HepG2 (cell line): Measurements from ENCODE around the gene UTRN. TPM values are rescaled to one million over a fixed set of nuclear protein-coding genes. Genes with fewer than 3 reads are reported as not detected.

ENCODE experiments used
- ATAC-seq: fragments of 200-7000 bp; cut with Tn5 transposase; 3 replicates; pipeline ENCODE4 v1.9.1; 2020; ENCODE audit warnings: mild to moderate bottlenecking, moderate library complexity
- BruUV-seq: library from RNA; stranded (reverse); fragments of 400-500 nt; replicated peaks from 2 replicates; lab custom pipeline; 2021; lab: Mats Ljungman, UMichigan
- CTCF ChIA-PET: fragments of 300-600 bp; formaldehyde crosslinking; extraction: SDS; loops from one replicate; lab custom pipeline; 2021; ENCODE audit warnings: low total read pairs, inconsistent platforms, low intra/inter-chr PET ratio; lab: Yijun Ruan, JAX
- POLR2A ChIA-PET: fragments of 350-600 bp; sonication (Branson Sonifier 250); formaldehyde crosslinking; loops from one replicate; lab custom pipeline; 2020; ENCODE audit warnings: antibody characterized with exemption, inconsistent platforms; lab: Yijun Ruan, JAX
- DNase-seq: peaks from one replicate; pipeline ENCODE4 v3.0.0-alpha.2; 2015; ENCODE audit warnings: low spot score
- FAIRE-seq: peaks from 3 replicates; lab custom pipeline; 2011; peaks lifted over from hg19 to GRCh38; lab: Jason Lieb, UNC
- H2AFZ ChIP-seq: one replicate; pipeline ENCODE4 v1.6.1; 2011; ENCODE audit warnings: low read length, inconsistent platforms
- H3K27ac ChIP-seq: fragments of 300-600 bp; 3 replicates; pipeline ENCODE4 v1.8.0; 2011; ENCODE audit warnings: mixed run types, mild to moderate bottlenecking, mixed read lengths, low read length, inconsistent platforms; ENCODE audit not compliant: insufficient read depth; ENCODE audit errors: extremely low read length
- H3K27me3 ChIP-seq, 2 experiments: fragments of 200-600 bp in 1 of 2; 2 replicates in 1 of 2; 3 replicates in 1 of 2; pipeline versions ENCODE4 v1.6.0 to v1.8.0; 2011; ENCODE audit warnings: low read length in 2 of 2, mild to moderate bottlenecking in 2 of 2, moderate library complexity in 2 of 2, inconsistent platforms in 1 of 2; ENCODE audit not compliant: insufficient read depth in 2 of 2, control insufficient read depth in 1 of 2
- H3K36me3 ChIP-seq, 2 experiments: fragments of 200-600 bp in 1 of 2; replicated peaks in 1 of 2; 2 replicates in 1 of 2; 3 replicates in 1 of 2; pipeline versions ENCODE4 v1.5.1 to v1.8.0; 2011; ENCODE audit warnings: low read length in 2 of 2, inconsistent platforms in 1 of 2; ENCODE audit not compliant: insufficient read depth in 2 of 2, control insufficient read depth in 1 of 2
- H3K4me1 ChIP-seq: 2 replicates; pipeline ENCODE4 v1.5.1; 2012; ENCODE audit warnings: low read length, inconsistent platforms; ENCODE audit not compliant: insufficient read depth
- H3K4me2 ChIP-seq: 2 replicates; pipeline ENCODE4 v1.6.0; 2011; ENCODE audit warnings: low read depth, low read length, inconsistent platforms
- H3K4me3 ChIP-seq, 3 experiments: fragments of 200-600 bp in 1 of 3; sonication (generic), shearing (Covaris generic) in 1 of 3; replicated peaks in 1 of 3; 2 replicates each; pipeline ENCODE4 v1.5.1; 2011 to 2016; ENCODE audit warnings: low read length in 3 of 3, inconsistent platforms in 2 of 3, low read depth in 2 of 3, mild to moderate bottlenecking in 2 of 3, control low read depth in 1 of 3, mixed read lengths in 1 of 3; ENCODE audit not compliant: insufficient read depth in 1 of 3
- H3K79me2 ChIP-seq: one replicate; pipeline ENCODE4 v1.6.1; 2011; ENCODE audit warnings: low read length, inconsistent platforms; ENCODE audit not compliant: insufficient read depth
- H3K9ac ChIP-seq: 2 replicates; pipeline ENCODE4 v1.6.0; 2011; ENCODE audit warnings: mild to moderate bottlenecking, low read depth, low read length, inconsistent platforms; ENCODE audit not compliant: insufficient read depth
- H3K9me3 ChIP-seq: 2 replicates; pipeline ENCODE4 v1.5.1; 2012; ENCODE audit warnings: mild to moderate bottlenecking, low read length
- H4K20me1 ChIP-seq: 2 replicates; pipeline ENCODE4 v1.6.0; 2011; ENCODE audit warnings: inconsistent platforms, mild to moderate bottlenecking, low read length, moderate library complexity; ENCODE audit not compliant: insufficient read depth
- ATRX ChIP-seq: sonication (generic); formaldehyde crosslinking; IDR thresholded peaks from 2 replicates; pipeline ENCODE4 v1.4.0; 2020; ENCODE audit warnings: missing genetic modification reagents, borderline replicate concordance
- KLF9 ChIP-seq: IDR thresholded peaks from 2 replicates; pipeline ENCODE4 v1.6.1; 2016; ENCODE audit warnings: low read depth
- RBM22 ChIP-seq: fragments of 200-400 bp; formaldehyde crosslinking; optimal IDR thresholded peaks from 2 replicates; pipeline ENCODE3; 2017; ENCODE audit warnings: mild to moderate bottlenecking, low read length, moderate library complexity
- RFXAP ChIP-seq: sonication (generic); formaldehyde crosslinking; IDR thresholded peaks from 2 replicates; pipeline ENCODE4 v1.4.0; 2020; ENCODE audit warnings: missing genetic modification reagents, borderline replicate concordance
- TP53 ChIP-seq: sonication (generic); formaldehyde crosslinking; conservative IDR thresholded peaks from 2 replicates; pipeline ENCODE4 v1.4.0; 2020; ENCODE audit warnings: missing genetic modification reagents
- ZNF33B ChIP-seq: sonication (generic); formaldehyde crosslinking; IDR thresholded peaks from 2 replicates; pipeline ENCODE4 v1.5.1; 2020; ENCODE audit warnings: mild to moderate bottlenecking, missing genetic modification reagents
- ZNF777 ChIP-seq: sonication (generic); formaldehyde crosslinking; IDR thresholded peaks from 2 replicates; pipeline ENCODE4 v1.4.0; 2020; ENCODE audit warnings: missing genetic modification reagents
- WGBS: methylation state at CpG from one replicate; pipeline ENCODE4 v1.1.6; 2017; ENCODE audit warnings: low lambda C conversion rate; 5-methylcytosine and 5-hydroxymethylcytosine counted together
- in situ Hi-C: cut with HindIII; loops from 2 replicates; pipeline ENCODE4 v1.10.0; 2017; ENCODE audit warnings: low pct_unique_long_range_greater_than_20kb; ENCODE audit not compliant: extremely low pct_ligation_motif_present
- intact Hi-C: fragments of 100-400 bp; cut with micrococcal nuclease; formaldehyde crosslinking; loops from one replicate; pipeline ENCODE4 v1.10.0; 2022; ENCODE audit not compliant: unreplicated experiment
- polyA plus RNA-seq, 8 experiments: library from polyadenylated mRNA; depleted of rRNA in 3 of 8; stranded (reverse) in 7 of 8; unstranded in 1 of 8; fragments of >200 nt; fragmentation: Illumina TruSeq in 4 of 8; extraction: Trizol in 4 of 8; gene quantifications; 2 replicates each; pipeline versions ENCODE4 v1.2.1 to v1.2.3, GENCODE V29; 2011 to 2016; ENCODE audit warnings: low read depth in 4 of 8, missing spikeins in 1 of 8, mixed read lengths in 1 of 8; ENCODE audit not compliant: insufficient read depth in 1 of 8
- total RNA-seq, 5 experiments: library from RNA; depleted of rRNA; stranded (reverse); fragments of >200 nt; fragmentation: Illumina TruSeq; extraction: Trizol; gene quantifications; 2 replicates each; pipeline ENCODE4 v1.2.3, GENCODE V29; 2016; ENCODE audit warnings: low read depth in 1 of 5
- TF ChIP-seq, protein P1 (sequence below): sonication (generic); formaldehyde crosslinking; IDR thresholded peaks from 2 replicates; pipeline ENCODE4 v1.4.0; 2020; ENCODE audit warnings: mild to moderate bottlenecking, missing genetic modification reagents
- TF ChIP-seq, protein P2 (sequence below): sonication (generic); formaldehyde crosslinking; IDR thresholded peaks from 2 replicates; pipeline ENCODE4 v1.9.0; 2021; ENCODE audit warnings: missing genetic modification reagents, borderline replicate concordance
- TF ChIP-seq, protein P3 (sequence below): sonication (generic); IDR thresholded peaks from 2 replicates; pipeline ENCODE4 v1.6.1; 2016; ENCODE audit warnings: low read depth, borderline replicate concordance
- TF ChIP-seq, protein P4 (sequence below): sonication (generic); formaldehyde crosslinking; conservative IDR thresholded peaks from 2 replicates; pipeline ENCODE4 v1.8.0; 2022; ENCODE audit warnings: missing genetic modification reagents
- TF ChIP-seq, protein P5 (sequence below): sonication (generic); formaldehyde crosslinking; IDR thresholded peaks from 2 replicates; pipeline ENCODE4 v1.4.0; 2020; ENCODE audit warnings: missing genetic modification reagents, borderline replicate concordance

The UTRN gene
- total and polyA plus RNA-seq, 2 of the 13 experiments (the other 11 are each of a cell fraction or from before 2014, with no cell fraction given): 102 to 116 TPM

DNA sequence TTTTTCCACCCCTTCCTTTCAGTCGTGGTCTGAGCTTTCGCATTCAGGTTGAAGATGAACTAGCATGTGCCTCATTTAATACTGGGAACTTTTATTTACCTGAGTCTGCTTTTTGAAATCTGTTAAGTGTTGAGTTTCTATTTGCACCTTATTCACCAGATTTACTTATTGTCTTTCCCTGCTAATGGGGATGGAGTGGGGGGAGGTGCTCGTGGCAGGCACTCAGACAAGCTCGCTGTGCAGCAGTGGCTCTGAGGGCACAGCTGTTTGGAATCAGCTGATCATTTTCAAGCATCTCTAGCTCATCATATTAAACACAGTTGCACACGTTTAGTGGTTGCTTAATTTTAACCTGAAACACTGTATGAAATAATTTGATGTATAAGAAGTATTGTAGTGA, 35.6 kb downstream of the UTRN start:
- intact Hi-C loops: loop anchor here (5.0 kb wide), 1 partner anchor 33 kb away; the partner anchor contains the start of gene UTRN
- Histone ChIP-seq H3K27ac (peak overlapping the region; percentile 23), H3K79me2 (peaks cover 93% of the 10 kb centered on the region), H3K4me1 (peaks cover 97% of the 10 kb centered on the region), H3K27me3 (no peaks in the 10 kb centered on the region), H3K4me2 (no peak overlapping the region), H3K4me3 (no peak overlapping the region), H3K9ac (no peak overlapping the region), H3K9me3 (no peaks in the 10 kb centered on the region), H4K20me1 (no peaks in the 10 kb centered on the region), H3K36me3 (peaks cover 4% of the 10 kb centered on the region in 2 experiments; a peak in 2 of 5 replicates), H2AFZ (no peak overlapping the region)
- ChIA-PET CTCF (no interaction called here), POLR2A (no interaction called here)
- FAIRE-seq: no peak
- in situ Hi-C loops: no loop called here
- TF ChIP-seq ATRX (CRISPR knock-in tag) (no peak), ZNF777 (CRISPR knock-in tag) (no peak), ZNF33B (CRISPR knock-in tag) (no peak), KLF9 (CRISPR knock-in tag) (no peak), RFXAP (no peak), TP53 (CRISPR knock-in tag) (no peak), RBM22 (peak; percentile 47)
- TF ChIP-seq, protein P1, sequence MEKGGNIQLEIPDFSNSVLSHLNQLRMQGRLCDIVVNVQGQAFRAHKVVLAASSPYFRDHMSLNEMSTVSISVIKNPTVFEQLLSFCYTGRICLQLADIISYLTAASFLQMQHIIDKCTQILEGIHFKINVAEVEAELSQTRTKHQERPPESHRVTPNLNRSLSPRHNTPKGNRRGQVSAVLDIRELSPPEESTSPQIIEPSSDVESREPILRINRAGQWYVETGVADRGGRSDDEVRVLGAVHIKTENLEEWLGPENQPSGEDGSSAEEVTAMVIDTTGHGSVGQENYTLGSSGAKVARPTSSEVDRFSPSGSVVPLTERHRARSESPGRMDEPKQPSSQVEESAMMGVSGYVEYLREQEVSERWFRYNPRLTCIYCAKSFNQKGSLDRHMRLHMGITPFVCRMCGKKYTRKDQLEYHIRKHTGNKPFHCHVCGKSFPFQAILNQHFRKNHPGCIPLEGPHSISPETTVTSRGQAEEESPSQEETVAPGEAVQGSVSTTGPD: no peak
- TF ChIP-seq, protein P2, sequence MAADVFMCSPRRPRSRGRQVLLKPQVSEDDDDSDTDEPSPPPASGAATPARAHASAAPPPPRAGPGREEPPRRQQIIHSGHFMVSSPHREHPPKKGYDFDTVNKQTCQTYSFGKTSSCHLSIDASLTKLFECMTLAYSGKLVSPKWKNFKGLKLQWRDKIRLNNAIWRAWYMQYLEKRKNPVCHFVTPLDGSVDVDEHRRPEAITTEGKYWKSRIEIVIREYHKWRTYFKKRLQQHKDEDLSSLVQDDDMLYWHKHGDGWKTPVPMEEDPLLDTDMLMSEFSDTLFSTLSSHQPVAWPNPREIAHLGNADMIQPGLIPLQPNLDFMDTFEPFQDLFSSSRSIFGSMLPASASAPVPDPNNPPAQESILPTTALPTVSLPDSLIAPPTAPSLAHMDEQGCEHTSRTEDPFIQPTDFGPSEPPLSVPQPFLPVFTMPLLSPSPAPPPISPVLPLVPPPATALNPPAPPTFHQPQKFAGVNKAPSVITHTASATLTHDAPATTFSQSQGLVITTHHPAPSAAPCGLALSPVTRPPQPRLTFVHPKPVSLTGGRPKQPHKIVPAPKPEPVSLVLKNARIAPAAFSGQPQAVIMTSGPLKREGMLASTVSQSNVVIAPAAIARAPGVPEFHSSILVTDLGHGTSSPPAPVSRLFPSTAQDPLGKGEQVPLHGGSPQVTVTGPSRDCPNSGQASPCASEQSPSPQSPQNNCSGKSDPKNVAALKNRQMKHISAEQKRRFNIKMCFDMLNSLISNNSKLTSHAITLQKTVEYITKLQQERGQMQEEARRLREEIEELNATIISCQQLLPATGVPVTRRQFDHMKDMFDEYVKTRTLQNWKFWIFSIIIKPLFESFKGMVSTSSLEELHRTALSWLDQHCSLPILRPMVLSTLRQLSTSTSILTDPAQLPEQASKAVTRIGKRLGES (CRISPR knock-in tag): no peak
- TF ChIP-seq, protein P3, sequence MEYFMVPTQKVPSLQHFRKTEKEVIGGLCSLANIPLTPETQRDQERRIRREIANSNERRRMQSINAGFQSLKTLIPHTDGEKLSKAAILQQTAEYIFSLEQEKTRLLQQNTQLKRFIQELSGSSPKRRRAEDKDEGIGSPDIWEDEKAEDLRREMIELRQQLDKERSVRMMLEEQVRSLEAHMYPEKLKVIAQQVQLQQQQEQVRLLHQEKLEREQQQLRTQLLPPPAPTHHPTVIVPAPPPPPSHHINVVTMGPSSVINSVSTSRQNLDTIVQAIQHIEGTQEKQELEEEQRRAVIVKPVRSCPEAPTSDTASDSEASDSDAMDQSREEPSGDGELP: peak; percentile 33; the same call in 1 of the 2 replicates
- TF ChIP-seq, protein P4, sequence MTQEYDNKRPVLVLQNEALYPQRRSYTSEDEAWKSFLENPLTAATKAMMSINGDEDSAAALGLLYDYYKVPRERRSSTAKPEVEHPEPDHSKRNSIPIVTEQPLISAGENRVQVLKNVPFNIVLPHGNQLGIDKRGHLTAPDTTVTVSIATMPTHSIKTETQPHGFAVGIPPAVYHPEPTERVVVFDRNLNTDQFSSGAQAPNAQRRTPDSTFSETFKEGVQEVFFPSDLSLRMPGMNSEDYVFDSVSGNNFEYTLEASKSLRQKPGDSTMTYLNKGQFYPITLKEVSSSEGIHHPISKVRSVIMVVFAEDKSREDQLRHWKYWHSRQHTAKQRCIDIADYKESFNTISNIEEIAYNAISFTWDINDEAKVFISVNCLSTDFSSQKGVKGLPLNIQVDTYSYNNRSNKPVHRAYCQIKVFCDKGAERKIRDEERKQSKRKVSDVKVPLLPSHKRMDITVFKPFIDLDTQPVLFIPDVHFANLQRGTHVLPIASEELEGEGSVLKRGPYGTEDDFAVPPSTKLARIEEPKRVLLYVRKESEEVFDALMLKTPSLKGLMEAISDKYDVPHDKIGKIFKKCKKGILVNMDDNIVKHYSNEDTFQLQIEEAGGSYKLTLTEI (CRISPR knock-in tag): no peak
- TF ChIP-seq, protein P5, sequence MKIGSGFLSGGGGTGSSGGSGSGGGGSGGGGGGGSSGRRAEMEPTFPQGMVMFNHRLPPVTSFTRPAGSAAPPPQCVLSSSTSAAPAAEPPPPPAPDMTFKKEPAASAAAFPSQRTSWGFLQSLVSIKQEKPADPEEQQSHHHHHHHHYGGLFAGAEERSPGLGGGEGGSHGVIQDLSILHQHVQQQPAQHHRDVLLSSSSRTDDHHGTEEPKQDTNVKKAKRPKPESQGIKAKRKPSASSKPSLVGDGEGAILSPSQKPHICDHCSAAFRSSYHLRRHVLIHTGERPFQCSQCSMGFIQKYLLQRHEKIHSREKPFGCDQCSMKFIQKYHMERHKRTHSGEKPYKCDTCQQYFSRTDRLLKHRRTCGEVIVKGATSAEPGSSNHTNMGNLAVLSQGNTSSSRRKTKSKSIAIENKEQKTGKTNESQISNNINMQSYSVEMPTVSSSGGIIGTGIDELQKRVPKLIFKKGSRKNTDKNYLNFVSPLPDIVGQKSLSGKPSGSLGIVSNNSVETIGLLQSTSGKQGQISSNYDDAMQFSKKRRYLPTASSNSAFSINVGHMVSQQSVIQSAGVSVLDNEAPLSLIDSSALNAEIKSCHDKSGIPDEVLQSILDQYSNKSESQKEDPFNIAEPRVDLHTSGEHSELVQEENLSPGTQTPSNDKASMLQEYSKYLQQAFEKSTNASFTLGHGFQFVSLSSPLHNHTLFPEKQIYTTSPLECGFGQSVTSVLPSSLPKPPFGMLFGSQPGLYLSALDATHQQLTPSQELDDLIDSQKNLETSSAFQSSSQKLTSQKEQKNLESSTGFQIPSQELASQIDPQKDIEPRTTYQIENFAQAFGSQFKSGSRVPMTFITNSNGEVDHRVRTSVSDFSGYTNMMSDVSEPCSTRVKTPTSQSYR (CRISPR knock-in tag): peak; percentile 36; the same call in 1 of the 2 replicates
- no peak for DNase-seq
- 87% methylated on average over 5 of the region's 5 CpGs for WGBS
- BruUV-seq: no TSS peak
- no peak for ATAC-seq
